T-helper 17 cell (primary cell): ENCODE measurements around the gene SPINK8. TPM values are rescaled to one million over a fixed set of nuclear protein-coding genes. Genes with fewer than 3 reads are reported as not detected.

ENCODE experiments used
- ATAC-seq: fragments of 150-1000 bp; cut with Tn5 transposase; 2 replicates; pipeline ENCODE4 v1.10.0; 2021; ENCODE audit warnings: mild to moderate bottlenecking, moderate library complexity
- DNase-seq, 3 donors: peaks; one replicate each; pipeline versions ENCODE4 v3.0.0 to v3.0.0-alpha.2; 2020 to 2021
- H3K9me3 ChIP-seq: one replicate; pipeline ENCODE4 v1.7.0; 2013; ENCODE audit warnings: low read length, mild to moderate bottlenecking; ENCODE audit not compliant: control insufficient read depth, poor library complexity, severe bottlenecking
- H3K27ac Mint-ChIP-seq: one replicate; pipeline ENCODE4 v1.8.0; 2022; ENCODE audit warnings: mild to moderate bottlenecking, moderate library complexity, mixed read lengths
- H3K27me3 Mint-ChIP-seq: one replicate; pipeline ENCODE4 v1.8.0; 2022; ENCODE audit warnings: mixed read lengths
- H3K36me3 Mint-ChIP-seq: one replicate; pipeline ENCODE4 v1.8.0; 2022; ENCODE audit warnings: low read depth, mixed read lengths
- H3K4me1 Mint-ChIP-seq: one replicate; pipeline ENCODE4 v1.8.0; 2022; ENCODE audit warnings: mild to moderate bottlenecking, mixed read lengths
- H3K4me3 Mint-ChIP-seq: one replicate; pipeline ENCODE4 v1.8.0; 2022; ENCODE audit warnings: mild to moderate bottlenecking, moderate library complexity, mixed read lengths
- total RNA-seq, 4 donors: library from RNA in 2 of 4; stranded (reverse) in 2 of 4; gene quantifications; one replicate each; pipeline ENCODE4 v1.2.3 and lab custom pipeline; 2022 to 2026

The SPINK8 gene
- total RNA-seq, 2 donors from 2014 or later, result not detected

GRCh38 chr3:48268381-48268935 is 65.0 kb downstream of the SPINK8 start:
- Mint-ChIP-seq H3K36me3 (no peaks in the 10 kb centered on the region), H3K27me3 (no peaks in the 10 kb centered on the region), H3K27ac (peak overlapping the region; percentile 88), H3K4me3 (peak overlapping the region; percentile 92), H3K4me1 (peaks cover 25% of the 10 kb centered on the region)
- ATAC-seq (peak; percentile 98), DNase-seq (peak; percentile 20 to 57 (median 53))
- H3K9me3 ChIP-seq, result no peaks in the 10 kb centered on the region

GRCh38 chr3:48267782-48268181 is 65.7 kb downstream of the SPINK8 start:
- no peak for ATAC-seq
- peaks cover 25% of the 10 kb centered on the region for H3K4me1 Mint-ChIP-seq
- peak overlapping the region; percentile 88 for H3K27ac Mint-ChIP-seq
- no peaks in the 10 kb centered on the region for H3K36me3 Mint-ChIP-seq
- H3K9me3 ChIP-seq, result no peaks in the 10 kb centered on the region
- H3K4me3 Mint-ChIP-seq, result peak overlapping the region; percentile 57
- DNase-seq, result no peak
- H3K27me3 Mint-ChIP-seq, result no peaks in the 10 kb centered on the region

GRCh38 chr3:48258530-48258929 is 74.9 kb downstream of the SPINK8 start:
- ATAC-seq (no peak), DNase-seq (no peak)
- no peak overlapping the region for H3K4me3 Mint-ChIP-seq
- H3K9me3 ChIP-seq, result no peaks in the 10 kb centered on the region
- H3K27me3 Mint-ChIP-seq, result no peaks in the 10 kb centered on the region
- peaks cover 12% of the 10 kb centered on the region for H3K36me3 Mint-ChIP-seq
- no peak overlapping the region for H3K27ac Mint-ChIP-seq
- H3K4me1 Mint-ChIP-seq, result peaks cover 12% of the 10 kb centered on the region

Other genes with a start within 250 kb of the SPINK8 start
- gene CDC25A, start 145.2 kb downstream of the SPINK8 start, total RNA-seq, result under 1 TPM; 0.22 to 0.44 TPM
- not detected for gene CAMP, start 110.2 kb downstream of the SPINK8 start, total RNA-seq
- 10 to 100 TPM; 31.0 to 35.4 TPM for gene ZNF589, start 92.6 kb downstream of the SPINK8 start, total RNA-seq
- gene NME6, start 32.3 kb downstream of the SPINK8 start, total RNA-seq, result 10 to 100 TPM; 13.4 to 17.0 TPM
- not detected for gene FBXW12, start 38.6 kb upstream of the SPINK8 start, total RNA-seq
- gene PLXNB1, start 96.4 kb upstream of the SPINK8 start, total RNA-seq, result 1 to 10 TPM; 2.4 to 4.1 TPM
- 1 to 10 TPM; 4.1 TPM for gene CCDC51, start 106.5 kb upstream of the SPINK8 start, total RNA-seq
- 100 to 1,000 TPM; 226 to 233 TPM for gene TMA7, start 106.6 kb upstream of the SPINK8 start, total RNA-seq
- 1 to 10 TPM; 7.6 to 9.3 TPM for gene ATRIP, start 113.1 kb upstream of the SPINK8 start, total RNA-seq
- 100 to 1,000 TPM; 148 to 188 TPM for gene SHISA5, start 170.5 kb upstream of the SPINK8 start, total RNA-seq
- gene PFKFB4, start 223.1 kb upstream of the SPINK8 start, total RNA-seq, result 1 to 10 TPM; 1.6 to 3.3 TPM
- gene UCN2, start 230.1 kb upstream of the SPINK8 start, total RNA-seq, result not detected